GM18909 (cell line): Measurements from ENCODE around the gene CRTC2.
"Not testable (repeated sequence)": the region's sequence is repeated elsewhere in the genome, so short reads cannot be mapped to it uniquely, and the experiment has no call there.

Experiments used
- ATAC-seq: cut with Tn5 transposase; IDR thresholded peaks from one replicate; pipeline ENCODE4 v1.9.1; 2021; ENCODE audit warnings: mild to moderate bottlenecking; ENCODE audit not compliant: unreplicated experiment, poor library complexity

CRTC2 gene

DNA sequence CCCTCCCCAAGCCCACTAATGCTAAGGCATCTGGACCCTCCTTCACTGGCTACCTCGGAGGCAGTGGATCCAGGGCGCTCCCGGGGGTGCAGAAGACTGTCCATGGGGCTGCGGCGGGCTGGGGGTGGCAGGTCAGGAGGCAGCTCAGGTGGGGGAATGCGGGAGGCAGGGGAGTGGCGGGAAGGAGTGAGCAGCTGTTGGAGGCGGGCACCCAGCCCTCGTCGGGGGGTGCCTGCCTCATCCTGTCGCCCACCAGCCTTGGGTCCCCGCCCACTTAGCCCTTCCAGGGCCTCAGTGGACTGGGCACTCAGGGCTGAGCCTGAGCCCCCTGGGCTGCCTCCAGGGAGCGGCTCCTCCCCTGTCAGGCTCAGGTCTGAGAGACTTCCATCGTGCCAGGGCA, 25.0 kb downstream of the CRTC2 start:
- ATAC-seq, result no peak

DNA sequence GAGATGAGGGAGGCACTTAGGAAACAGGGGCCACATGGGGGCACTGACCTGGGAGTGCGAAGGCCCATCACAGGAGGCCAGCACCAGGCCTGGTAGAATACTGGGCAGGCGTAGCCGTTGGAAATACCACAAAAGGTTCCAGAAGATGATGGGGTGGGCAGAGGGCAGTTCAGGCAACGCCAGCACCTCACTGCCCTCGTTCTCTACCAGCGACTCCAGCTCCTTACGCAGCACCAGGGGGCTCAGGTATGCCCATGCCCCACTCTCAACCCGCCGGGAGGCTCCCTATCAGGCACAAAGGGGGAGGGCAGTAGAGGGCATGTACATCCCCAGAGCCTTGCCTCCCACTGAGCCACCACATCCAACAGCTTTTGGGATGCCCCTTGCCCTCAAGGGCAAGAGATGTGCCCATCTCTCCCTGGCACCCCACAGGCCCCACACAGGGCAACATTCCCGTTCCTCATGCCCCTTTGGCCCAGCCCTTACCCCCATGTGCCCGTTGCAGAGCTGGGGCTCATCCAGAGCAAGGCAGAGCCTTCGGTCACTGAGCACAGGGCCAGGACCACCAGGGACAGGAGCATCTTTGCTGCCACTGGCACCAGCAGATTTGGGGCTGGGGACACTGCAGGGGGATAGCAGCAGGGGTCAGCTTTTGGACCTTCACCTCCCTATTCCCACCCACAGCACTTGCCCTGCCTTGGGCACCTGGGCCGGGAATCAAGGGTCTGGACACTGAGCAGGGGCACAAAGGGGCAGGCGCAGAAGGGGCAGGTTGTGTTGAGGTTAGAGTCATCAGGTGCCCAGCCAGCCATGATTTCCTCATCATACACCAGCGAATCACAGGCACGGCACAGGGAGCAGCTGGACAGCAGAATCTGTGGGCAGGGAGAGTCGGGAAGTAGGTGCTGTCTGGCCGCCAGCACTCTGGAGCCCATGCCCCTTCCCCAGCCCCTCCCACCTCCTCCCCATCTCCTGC, 26.0 kb downstream of the CRTC2 start:
- ATAC-seq, result no peak

DNA sequence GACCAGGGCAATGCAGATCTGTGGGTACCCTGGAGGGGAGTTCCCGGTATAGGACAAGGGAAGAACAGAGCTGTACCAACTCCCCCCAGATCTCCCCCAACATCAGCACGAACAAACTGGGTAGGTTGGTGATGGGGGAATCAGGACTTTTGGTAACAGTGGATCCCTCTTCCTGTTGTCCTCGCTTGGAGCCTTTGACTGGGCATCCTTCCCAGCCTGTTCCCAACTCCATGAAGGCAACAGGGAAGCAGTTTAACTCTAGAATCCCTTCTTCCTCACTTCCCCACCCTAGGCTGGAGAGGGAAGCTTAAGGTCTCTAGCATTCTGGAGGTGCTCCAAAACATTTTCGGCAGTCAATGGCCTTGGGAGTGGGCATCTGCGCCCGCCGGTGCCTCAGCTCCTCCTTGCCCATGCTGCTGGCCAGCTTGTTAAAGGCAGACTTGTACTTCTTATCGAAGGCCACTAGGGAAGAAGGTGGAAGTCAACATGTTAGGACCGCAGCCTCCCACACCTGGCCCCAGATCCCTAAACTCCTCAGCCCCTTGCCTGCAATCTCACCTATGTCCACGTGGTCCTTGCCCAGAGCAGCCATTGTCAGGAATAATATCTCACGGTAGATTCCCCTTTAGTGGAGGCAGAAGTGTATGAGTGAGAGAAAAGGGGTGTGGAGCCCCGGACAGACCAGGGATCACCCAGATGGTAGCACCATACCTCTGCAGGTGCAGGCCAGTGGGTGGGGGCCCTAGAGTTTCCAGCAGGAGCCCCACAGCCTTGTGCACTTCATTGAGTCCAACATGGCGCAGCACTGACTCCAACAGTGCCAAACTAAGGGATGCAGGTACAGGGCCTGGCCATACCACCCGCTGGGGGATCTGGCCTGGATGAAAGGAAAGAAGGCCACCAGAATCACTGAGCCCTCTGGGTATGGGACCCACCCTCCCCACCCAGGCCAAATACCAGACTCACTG, 28.1 kb downstream of the CRTC2 start:
- no peak for ATAC-seq

- no peak for ATAC-seq
Measured at GRCh38 chr1:153929426-153929825, 29.0 kb downstream of the CRTC2 start.

- ATAC-seq, result no peak
Measured at GRCh38 chr1:153928791-153929341, 29.5 kb downstream of the CRTC2 start.

- no peak for ATAC-seq
Measured at GRCh38 chr1:153928245-153928644, 30.2 kb downstream of the CRTC2 start.

GRCh38 chr1:153926405-153926804, 32.0 kb downstream of the CRTC2 start:
- no peak for ATAC-seq

DNA sequence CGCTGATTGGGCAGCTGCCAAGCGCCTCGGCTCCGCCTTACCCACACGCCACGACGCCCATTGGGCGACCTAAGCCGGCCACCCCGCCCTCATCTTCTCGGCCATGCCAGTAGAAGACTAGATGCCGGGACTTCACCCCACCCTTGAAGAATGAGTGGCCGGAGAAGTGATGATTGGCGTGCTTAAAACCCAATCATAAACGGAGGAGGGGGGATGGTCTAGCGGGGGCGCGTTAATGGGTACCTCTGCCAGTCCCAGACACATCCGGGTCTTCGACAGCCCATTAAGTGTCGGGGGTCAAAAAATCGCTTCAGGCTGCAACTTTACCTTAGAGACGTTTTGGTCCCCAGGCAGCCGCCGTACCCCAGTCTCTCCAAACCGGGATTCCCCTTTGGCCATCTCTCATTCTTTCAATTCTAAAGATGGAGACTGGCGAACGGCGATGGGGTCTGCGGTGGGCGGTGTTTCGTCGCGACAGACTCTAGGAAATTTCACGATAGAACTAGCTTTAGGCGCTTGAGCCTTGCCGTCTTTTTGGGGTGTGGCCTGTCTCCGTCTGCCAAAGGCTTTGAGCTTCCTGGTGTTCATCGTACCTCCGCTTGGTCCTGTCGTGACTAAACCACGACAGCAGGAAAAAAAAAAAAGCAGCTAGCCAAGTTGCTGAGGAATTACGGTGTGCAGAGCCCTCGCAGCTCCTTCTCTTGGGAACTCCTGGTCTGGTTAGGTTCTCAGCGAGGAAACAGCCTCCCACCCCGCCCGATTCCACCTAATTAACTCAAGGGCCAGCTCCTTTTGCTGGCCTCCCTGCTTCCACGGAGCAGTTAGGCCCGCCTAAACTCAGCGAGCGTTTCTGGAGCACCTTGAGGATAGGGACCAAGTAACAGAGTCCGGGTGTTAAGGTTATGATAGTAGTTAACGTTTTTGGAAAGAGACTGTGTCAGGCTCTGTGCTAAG, 35.2 kb downstream of the CRTC2 start, which contains the start of gene GATAD2B:
Gene GATAD2B (minus strand): TSS at position 1 of the 954 bp plus-strand sequence. CDS start 94,625 bp downstream, outside the sequence.
- ATAC-seq, result peak; percentile 92

GRCh38 chr1:153922076-153922971, 36.1 kb downstream of the CRTC2 start:
- ATAC-seq, result peak; percentile 31

GRCh38 chr1:153921803-153922075, 36.7 kb downstream of the CRTC2 start:
- no peak for ATAC-seq

DNA sequence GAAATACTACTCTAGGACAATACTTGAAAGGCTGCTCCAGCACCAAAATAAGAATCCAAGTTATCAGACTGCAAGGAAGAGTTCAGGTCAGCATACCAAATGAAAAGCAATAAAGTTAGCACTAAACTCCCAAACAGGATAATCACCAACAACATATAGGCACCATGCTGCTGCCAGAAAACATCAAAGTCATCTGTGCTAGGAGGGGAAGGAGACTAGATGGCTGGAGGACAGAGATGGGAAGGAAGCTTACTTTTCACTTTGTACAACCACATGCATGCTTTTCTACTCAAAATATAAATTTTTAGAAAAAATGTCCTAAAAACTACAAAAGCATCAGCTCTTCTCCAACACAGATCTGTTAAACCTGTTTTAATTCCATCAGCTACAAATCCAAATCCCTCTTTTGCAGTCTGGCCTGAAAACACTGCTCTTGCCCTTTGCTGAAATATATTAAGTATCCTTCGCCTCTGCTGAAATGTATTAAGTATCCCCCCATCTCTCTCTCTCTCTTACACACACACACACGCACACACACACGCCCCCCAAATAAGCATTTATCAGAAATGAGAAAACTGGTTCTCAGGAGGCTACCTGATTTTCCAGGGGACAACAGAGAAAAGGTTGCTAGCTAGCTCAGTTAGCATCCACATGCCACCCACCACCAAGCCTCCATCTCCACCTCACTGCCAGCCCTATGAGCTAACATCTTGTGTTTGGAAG, 37.2 kb downstream of the CRTC2 start:
- ATAC-seq, result no peak

DNA sequence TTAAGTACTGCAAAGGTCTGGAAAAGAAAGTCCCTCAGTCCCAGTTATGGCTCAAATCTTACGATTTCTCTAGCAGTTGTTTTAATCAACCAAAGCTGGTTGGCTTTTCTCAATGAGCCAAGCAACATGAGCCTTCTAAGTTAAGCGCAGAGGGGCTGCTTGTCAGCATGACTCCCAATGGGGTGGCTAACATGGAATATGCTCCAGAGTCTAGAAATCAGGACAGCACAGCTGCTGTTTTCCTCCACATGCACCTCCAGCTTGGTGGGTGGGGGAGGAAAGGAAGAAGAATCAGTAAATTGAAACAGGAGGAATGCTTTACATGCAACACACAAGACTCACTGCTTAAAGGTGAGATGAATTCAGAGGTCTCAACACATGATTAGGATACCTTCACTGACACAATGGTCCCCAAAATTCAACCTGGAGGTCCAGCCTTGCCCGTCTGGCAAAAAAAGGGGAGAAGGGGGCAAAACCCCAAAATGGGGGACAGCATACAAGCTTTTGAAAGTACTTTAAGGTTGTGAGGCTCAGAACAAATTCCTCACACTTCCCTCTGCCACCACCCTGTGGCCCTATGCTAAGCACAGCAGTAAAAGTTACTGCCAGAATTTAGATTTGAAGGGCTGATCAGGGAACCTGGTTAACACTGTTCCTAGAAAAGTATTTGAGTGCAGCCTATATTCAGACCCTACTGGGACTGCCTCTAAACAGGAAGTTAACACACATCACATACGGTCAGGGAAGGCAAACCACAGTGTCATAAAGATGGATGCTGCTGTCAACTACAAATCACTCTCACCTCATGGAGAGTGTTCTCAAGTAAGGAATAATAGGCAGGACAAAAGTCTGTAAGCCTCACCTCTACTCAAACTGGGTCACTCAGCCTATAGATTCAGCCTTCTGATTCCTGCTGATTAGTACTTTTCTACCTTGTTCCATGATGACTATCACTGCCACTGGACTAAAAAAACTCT, 38.2 kb downstream of the CRTC2 start:
- no peak for ATAC-seq

DNA sequence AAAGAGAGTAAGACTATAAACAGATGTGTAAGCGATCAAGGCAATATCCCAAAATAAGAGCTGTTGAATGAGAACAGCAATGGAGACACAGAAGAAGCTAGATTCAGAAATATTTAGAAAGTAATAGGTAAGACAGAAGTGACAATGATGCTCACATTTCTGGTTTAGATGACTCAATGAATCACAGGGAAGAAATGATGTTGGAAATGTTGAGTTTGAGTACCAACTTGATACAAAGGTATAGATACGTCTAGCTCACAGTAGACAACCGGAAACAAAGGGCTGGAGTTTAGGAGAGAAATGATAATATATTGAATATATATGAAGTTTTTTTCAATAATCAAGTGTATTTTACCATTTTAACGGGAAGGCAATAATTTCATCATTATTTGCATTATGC, 42.1 kb downstream of the CRTC2 start:
- no peak for ATAC-seq

DNA sequence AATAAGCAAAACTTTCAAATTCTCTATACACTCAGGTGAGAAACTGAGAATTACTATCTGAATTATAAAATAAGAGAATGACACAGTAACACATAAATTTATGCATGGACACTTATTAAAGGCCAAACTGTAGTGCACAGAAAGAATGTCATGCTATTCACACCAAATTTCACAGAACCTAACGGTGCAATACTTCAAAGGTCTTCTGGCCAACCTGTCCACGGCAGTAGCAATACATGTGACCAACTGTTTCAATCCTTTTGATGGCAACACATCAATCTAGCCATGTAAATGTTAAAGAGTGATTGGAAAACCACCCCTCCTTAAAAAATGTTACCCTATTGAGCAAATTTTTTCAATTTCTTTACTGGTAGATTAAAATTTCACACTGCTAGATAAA, 46.1 kb downstream of the CRTC2 start:
- ATAC-seq, result no peak

DNA sequence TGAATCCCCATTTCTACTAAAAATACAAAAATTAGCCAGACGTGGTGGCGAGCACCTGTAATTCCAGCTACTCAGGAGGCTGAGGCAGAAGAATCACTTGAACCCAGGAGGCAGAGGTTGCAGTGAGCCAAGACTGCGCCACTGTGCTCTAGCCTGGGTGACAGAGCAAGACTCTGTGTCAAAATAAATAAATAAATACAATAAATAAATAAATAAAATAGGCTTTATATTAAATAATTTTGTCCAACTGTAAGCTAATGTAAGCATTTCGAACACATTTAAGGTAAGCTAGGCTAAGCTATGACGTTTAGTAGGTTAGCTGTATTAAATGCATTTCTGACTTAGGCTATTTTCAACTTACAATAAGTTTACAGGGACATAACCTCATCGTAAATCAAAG, 47.9 kb downstream of the CRTC2 start:
- ATAC-seq, result not testable (repeated sequence)

GRCh38 chr1:153908071-153908470, 50.3 kb downstream of the CRTC2 start:
- no peak for ATAC-seq

GRCh38 chr1:153907134-153907533, 51.3 kb downstream of the CRTC2 start:
- ATAC-seq, result no peak
